ENCODE data around the gene INVS.

Gene INVS

GRCh38 chr9:100105861-100106260, 6.8 kb downstream of the INVS start:
- H3F3A ChIP-seq (ENCODE audit: control insufficient read depth, insufficient read depth), result no peaks in the 10 kb centered on the region; the same call in 1 of the 2 replicates
- H3K4me2 ChIP-seq (ENCODE audit: low read length), result no peak overlapping the region
- no peaks in the 10 kb centered on the region for H4K20me1 ChIP-seq (ENCODE audit: control insufficient read depth, insufficient read depth, low read depth, low read length)
- H3K4me1 ChIP-seq (ENCODE audit: control insufficient read depth, low read length), result no peaks in the 10 kb centered on the region
- peaks cover 60% of the 10 kb centered on the region for H3K36me3 ChIP-seq (ENCODE audit: control insufficient read depth, low read length)
- H3K4me3 ChIP-seq (ENCODE audit: low read length), result no peak overlapping the region
- H3K9me2 ChIP-seq (replicated peaks; ENCODE audit: control insufficient read depth, low read length), result no peaks in the 10 kb centered on the region
- no peak overlapping the region for H3K27ac ChIP-seq (ENCODE audit: low read depth, low read length)
- H3K79me2 ChIP-seq (ENCODE audit: control insufficient read depth, low read length), result peaks cover 12% of the 10 kb centered on the region
- no peaks in the 10 kb centered on the region for H3K27me3 ChIP-seq (ENCODE audit: control insufficient read depth, low read length)
- TF ChIP-seq EZH2phosphoT487 (IDR thresholded peaks at IDR 0.05; ENCODE audit: borderline replicate concordance, low read length), result no peak
- no peak for TF ChIP-seq CTCF (IDR thresholded peaks at IDR 0.05; ENCODE audit: low read depth, low read length, poor library complexity, severe bottlenecking)
- no peaks in the 10 kb centered on the region for H3K9me3 ChIP-seq (ENCODE audit: control insufficient read depth, insufficient read depth, low read length)

- Histone ChIP-seq H3K4me1 (ENCODE audit: control insufficient read depth, low read length) (no peaks in the 10 kb centered on the region), H3K27me3 (ENCODE audit: control insufficient read depth, low read length) (no peaks in the 10 kb centered on the region), H3K36me3 (ENCODE audit: control insufficient read depth, low read length) (peaks cover 60% of the 10 kb centered on the region), H4K20me1 (ENCODE audit: control insufficient read depth, insufficient read depth, low read depth, low read length) (no peaks in the 10 kb centered on the region), H3K4me3 (ENCODE audit: low read length) (no peak overlapping the region), H3K9me3 (ENCODE audit: control insufficient read depth, insufficient read depth, low read length) (no peaks in the 10 kb centered on the region), H3F3A (ENCODE audit: control insufficient read depth, insufficient read depth) (no peaks in the 10 kb centered on the region), H3K9me2 (replicated peaks; ENCODE audit: control insufficient read depth, low read length) (no peaks in the 10 kb centered on the region), H3K79me2 (ENCODE audit: control insufficient read depth, low read length) (peaks cover 5% of the 10 kb centered on the region), H3K27ac (ENCODE audit: low read depth, low read length) (no peak overlapping the region), H3K4me2 (ENCODE audit: low read length) (no peak overlapping the region)
- TF ChIP-seq EZH2phosphoT487 (IDR thresholded peaks at IDR 0.05; ENCODE audit: borderline replicate concordance, low read length) (no peak), CTCF (IDR thresholded peaks at IDR 0.05; ENCODE audit: low read depth, low read length, poor library complexity, severe bottlenecking) (no peak)
Observed at GRCh38 chr9:100106616-100107015, 7.6 kb downstream of the INVS start.

GRCh38 chr9:100108559-100108958, 9.5 kb downstream of the INVS start:
- Histone ChIP-seq H3K4me1 (ENCODE audit: control insufficient read depth, low read length) (no peaks in the 10 kb centered on the region), H3K4me3 (ENCODE audit: low read length) (no peak overlapping the region), H3K36me3 (ENCODE audit: control insufficient read depth, low read length) (peaks cover 68% of the 10 kb centered on the region), H3K4me2 (ENCODE audit: low read length) (no peak overlapping the region), H3K79me2 (ENCODE audit: control insufficient read depth, low read length) (peaks cover 3% of the 10 kb centered on the region), H3K27ac (ENCODE audit: low read depth, low read length) (no peak overlapping the region), H3K9me2 (replicated peaks; ENCODE audit: control insufficient read depth, low read length) (no peaks in the 10 kb centered on the region), H4K20me1 (ENCODE audit: control insufficient read depth, insufficient read depth, low read depth, low read length) (no peaks in the 10 kb centered on the region), H3K27me3 (ENCODE audit: control insufficient read depth, low read length) (no peaks in the 10 kb centered on the region), H3F3A (ENCODE audit: control insufficient read depth, insufficient read depth) (no peaks in the 10 kb centered on the region), H3K9me3 (ENCODE audit: control insufficient read depth, insufficient read depth, low read length) (no peaks in the 10 kb centered on the region)
- TF ChIP-seq EZH2phosphoT487 (IDR thresholded peaks at IDR 0.05; ENCODE audit: borderline replicate concordance, low read length), result no peak
- TF ChIP-seq CTCF (IDR thresholded peaks at IDR 0.05; ENCODE audit: low read depth, low read length, poor library complexity, severe bottlenecking), result no peak

- no peak overlapping the region for H3K27ac ChIP-seq (ENCODE audit: low read depth, low read length)
- no peaks in the 10 kb centered on the region for H3K9me3 ChIP-seq (ENCODE audit: control insufficient read depth, insufficient read depth, low read length)
- H4K20me1 ChIP-seq (ENCODE audit: control insufficient read depth, insufficient read depth, low read depth, low read length), result no peaks in the 10 kb centered on the region
- H3K4me2 ChIP-seq (ENCODE audit: low read length), result no peak overlapping the region
- peaks cover 6% of the 10 kb centered on the region for H3K79me2 ChIP-seq (ENCODE audit: control insufficient read depth, low read length)
- no peaks in the 10 kb centered on the region for H3K27me3 ChIP-seq (ENCODE audit: control insufficient read depth, low read length)
- no peaks in the 10 kb centered on the region for H3K4me1 ChIP-seq (ENCODE audit: control insufficient read depth, low read length)
- no peak for TF ChIP-seq CTCF (IDR thresholded peaks at IDR 0.05; ENCODE audit: low read depth, low read length, poor library complexity, severe bottlenecking)
- TF ChIP-seq EZH2phosphoT487 (IDR thresholded peaks at IDR 0.05; ENCODE audit: borderline replicate concordance, low read length), result no peak
- H3K36me3 ChIP-seq (ENCODE audit: control insufficient read depth, low read length), result peaks cover 58% of the 10 kb centered on the region
- no peak overlapping the region for H3K4me3 ChIP-seq (ENCODE audit: low read length)
- H3F3A ChIP-seq (ENCODE audit: control insufficient read depth, insufficient read depth), result no peaks in the 10 kb centered on the region
- no peaks in the 10 kb centered on the region for H3K9me2 ChIP-seq (replicated peaks; ENCODE audit: control insufficient read depth, low read length)
Observed at GRCh38 chr9:100111235-100111634, 12.2 kb downstream of the INVS start.
